GM19468 (cell line): ENCODE results near the gene RALGDS.
"Not testable (repeated sequence)": the region's sequence is repeated elsewhere in the genome, so short reads cannot be mapped to it uniquely, and the experiment has no call there.

ENCODE experiments used
- ATAC-seq: cut with Tn5 transposase; IDR thresholded peaks from one replicate; pipeline ENCODE4 v1.9.1; 2021; ENCODE audit warnings: mild to moderate bottlenecking, moderate library complexity, moderate number of reproducible peaks; ENCODE audit not compliant: unreplicated experiment; ENCODE audit errors: extremely low read depth

The RALGDS gene

GRCh38 chr9:133094842-133095393, 26.1 kb downstream of the RALGDS start:
- ATAC-seq, result no peak

- ATAC-seq, result not testable (repeated sequence)
Measured at GRCh38 chr9:133094351-133094750, 26.7 kb downstream of the RALGDS start.

GRCh38 chr9:133090752-133091385, 30.2 kb downstream of the RALGDS start:
- ATAC-seq, result no peak

- no peak for ATAC-seq
Measured at GRCh38 chr9:133090187-133090586, 30.9 kb downstream of the RALGDS start.

GRCh38 chr9:133089271-133089671, 31.8 kb downstream of the RALGDS start:
- no peak for ATAC-seq

- ATAC-seq, result no peak
Measured at GRCh38 chr9:133088756-133089155, 32.3 kb downstream of the RALGDS start.

- no peak for ATAC-seq
Measured at GRCh38 chr9:133088146-133088750, 32.8 kb downstream of the RALGDS start.

GRCh38 chr9:133087429-133088145, 33.5 kb downstream of the RALGDS start:
- no peak for ATAC-seq

- no peak for ATAC-seq
Measured at GRCh38 chr9:133086894-133087293, 34.1 kb downstream of the RALGDS start.

- not testable (repeated sequence) for ATAC-seq
Measured at GRCh38 chr9:133086212-133086860, 34.7 kb downstream of the RALGDS start.

GRCh38 chr9:133083688-133084087, 37.4 kb downstream of the RALGDS start:
- ATAC-seq, result not testable (repeated sequence)

- ATAC-seq, result not testable (repeated sequence)
Measured at GRCh38 chr9:133081957-133082644, 38.9 kb downstream of the RALGDS start.

GRCh38 chr9:133080786-133081779, 40.0 kb downstream of the RALGDS start:
- not testable (repeated sequence) for ATAC-seq

GRCh38 chr9:133080161-133080560, 40.9 kb downstream of the RALGDS start:
- no peak for ATAC-seq

- ATAC-seq, result no peak
Measured at GRCh38 chr9:133078486-133078885, 42.6 kb downstream of the RALGDS start.

GRCh38 chr9:133076691-133077090, 44.3 kb downstream of the RALGDS start:
- ATAC-seq, result no peak

- no peak for ATAC-seq
Measured at GRCh38 chr9:133075925-133076630, 45.0 kb downstream of the RALGDS start.

GRCh38 chr9:133074111-133074651, 46.9 kb downstream of the RALGDS start:
- no peak for ATAC-seq
